Measurements from ENCODE around the gene ADGRD1.
"Not testable (repeated sequence)": the region's sequence is repeated elsewhere in the genome, so short reads cannot be mapped to it uniquely, and the experiment has no call there.

Gene ADGRD1

DNA sequence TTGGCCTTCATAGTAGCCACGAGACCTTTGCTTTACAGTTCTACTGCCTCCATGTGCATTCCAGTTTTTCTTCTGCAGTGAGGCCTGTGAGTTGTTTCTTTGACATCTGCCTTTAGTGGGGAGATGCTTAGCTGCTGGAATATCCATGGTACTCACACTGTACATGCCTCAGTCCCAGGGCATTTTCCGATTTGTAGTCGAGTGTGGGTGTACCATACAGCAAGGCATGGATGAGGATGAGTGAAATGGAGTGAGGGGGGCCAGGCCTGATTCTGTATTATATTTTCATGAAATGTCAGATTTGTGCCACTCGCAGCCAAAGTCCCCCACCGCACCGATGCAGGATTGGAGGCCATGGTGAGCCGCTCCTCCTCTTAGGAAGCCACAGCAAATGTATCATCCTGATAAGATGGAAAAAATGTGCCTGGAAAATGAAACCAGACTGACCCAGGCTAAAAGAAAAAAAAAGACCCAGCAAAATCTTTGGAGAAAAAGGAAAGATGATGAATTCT lies 173.0 kb downstream of the ADGRD1 start:
- DNase-seq: no peak

DNA sequence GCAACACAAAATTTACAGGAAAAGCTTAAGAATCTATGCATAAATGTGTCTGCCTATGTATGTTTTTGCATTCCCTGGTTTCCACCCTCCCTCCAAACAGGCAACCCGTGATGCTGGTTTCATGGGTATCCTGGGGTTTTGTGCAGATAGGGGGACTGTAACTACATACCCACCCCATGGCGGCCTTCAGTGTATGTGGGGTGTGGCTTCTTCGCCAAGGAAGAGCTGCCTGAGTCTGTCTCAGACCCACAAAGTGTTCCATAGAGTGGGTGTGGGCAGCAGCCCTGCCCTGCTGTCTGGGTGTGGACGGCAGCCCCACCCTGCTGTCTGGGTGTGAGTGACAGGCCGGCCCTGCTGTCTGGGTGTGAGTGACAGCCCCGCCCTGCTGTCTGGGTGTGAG lies 174.8 kb downstream of the ADGRD1 start:
- no peak for DNase-seq

DNA sequence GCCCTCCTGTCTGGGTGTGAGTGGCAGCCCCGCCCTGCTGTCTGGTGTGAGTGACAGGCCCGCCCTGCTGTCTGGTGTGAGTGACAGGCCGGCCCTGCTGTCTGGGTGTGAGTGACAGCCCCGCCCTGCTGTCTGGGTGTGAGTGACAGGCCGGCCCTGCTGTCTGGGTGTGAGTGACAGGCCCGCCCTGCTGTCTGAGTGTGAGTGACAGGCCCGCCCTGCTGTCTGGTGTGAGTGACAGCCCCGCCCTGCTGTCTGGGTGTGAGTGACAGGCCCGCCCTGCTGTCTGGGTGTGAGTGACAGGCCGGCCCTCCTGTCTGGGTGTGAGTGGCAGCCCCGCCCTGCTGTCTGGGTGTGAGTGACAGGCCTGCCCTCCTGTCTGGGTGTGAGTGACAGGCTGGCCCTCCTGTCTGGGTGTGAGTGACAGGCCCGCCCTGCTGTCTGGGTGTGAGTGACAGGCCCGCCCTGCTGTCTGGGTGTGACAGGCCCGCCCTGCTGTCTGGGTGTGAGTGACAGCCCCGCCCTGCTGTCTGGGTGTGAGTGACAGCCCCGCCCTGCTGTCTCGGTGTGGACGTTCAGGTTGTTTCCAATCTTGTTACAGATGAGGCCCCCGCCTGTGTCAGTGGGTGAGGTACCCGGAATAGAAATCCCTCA lies 175.4 kb downstream of the ADGRD1 start:
- DNase-seq: not testable (repeated sequence)

DNA sequence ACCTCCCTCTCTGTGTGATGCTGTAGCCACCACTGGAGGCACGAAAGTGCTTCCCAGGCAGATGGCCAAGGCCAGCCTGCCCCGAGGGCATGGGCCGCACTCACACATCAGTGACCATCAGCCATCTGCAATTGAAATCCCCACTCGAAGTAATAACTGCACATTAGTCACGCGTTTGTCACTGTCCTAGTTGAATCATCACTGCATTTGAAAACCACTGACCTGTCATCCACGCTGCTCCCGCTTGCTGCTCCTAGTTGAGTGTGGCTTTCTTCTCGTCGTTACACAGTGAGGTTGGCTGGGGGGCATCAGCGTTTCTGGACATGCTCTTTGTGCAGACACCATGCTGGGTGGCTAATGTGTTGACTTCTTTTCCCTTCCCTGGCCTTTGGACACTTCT lies 176.1 kb downstream of the ADGRD1 start:
- peak; percentile 60 for DNase-seq

DNA sequence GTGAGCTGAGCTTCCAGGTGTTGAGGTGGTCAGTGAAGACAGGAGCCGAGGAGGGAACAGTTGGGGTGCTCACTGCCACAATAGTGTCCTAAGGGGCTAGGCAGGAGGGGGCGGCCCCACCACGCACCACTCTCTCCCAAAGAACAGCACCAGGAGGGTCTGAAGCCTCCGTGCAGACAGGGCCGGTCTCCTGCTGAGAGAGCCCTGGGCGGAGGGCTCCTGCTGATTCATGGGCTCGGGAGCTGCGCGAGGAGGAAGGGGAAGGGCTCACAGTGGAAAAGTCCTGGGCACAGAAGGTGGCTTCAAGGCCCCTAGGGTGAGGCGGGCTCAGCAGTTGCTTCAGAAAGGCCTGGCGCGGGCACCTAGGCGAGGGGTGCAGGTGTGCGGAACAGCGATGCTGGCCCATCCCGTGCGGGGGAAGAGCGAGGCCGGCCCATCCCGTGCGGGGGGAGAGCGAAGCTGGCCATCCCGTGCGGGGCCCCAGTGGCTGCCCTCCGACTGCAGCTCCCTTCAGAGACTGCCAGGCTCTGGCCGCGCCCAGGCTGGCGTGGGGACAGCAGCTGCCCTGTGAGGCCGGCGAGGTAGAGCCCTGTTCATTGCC lies 176.7 kb downstream of the ADGRD1 start:
- DNase-seq: peak; percentile 54

DNA sequence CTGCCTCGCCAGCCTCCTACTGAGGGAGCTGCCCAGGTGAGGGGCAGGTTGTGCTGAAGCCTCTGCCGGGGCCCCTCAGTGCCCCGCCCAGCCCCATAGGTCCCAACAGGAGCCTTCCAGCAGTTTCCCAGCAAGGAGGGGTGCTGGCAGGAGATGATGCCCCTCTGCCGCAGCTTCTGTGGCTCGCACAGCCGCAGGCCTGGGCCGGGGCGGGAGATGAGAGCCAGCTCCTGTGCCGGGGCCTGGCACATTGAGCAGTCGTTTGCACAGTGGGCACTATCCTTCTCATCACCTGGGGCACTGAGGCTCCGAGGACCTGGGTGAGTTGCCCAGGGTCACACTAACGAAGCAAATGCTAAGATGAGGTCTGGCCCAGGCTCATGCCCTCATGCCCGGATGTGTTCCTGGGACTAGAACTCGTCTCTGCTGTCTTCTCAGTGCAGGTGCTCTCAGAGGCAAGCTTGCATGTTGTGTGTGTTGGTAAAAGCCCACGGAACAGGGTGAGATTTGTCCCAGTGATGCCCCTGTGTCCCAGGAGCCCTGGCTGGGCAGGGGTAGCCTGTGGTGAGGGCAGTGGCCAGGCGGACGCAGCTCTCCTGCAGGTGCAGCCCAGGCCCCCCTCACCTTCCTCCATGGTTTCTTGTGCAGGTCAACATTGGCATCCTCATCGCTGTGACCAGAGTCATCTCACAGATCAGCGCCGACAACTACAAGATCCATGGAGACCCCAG lies 177.5 kb downstream of the ADGRD1 start:
- no peak for DNase-seq

DNA sequence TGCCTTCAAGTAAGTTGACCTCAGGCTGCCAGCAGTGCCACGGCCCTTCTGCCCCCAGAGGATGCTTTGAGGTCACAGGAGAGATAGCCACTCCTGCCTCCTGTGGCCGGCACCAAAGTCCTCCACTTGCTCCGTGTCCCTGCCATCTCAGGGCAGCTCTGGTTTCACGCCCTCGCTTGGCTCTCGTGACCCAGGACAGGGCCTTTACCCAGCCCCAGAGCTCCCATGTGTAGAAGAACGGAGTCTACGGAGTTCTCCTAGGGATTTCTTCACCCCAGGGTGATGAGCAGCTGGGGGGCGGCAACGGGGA lies 178.1 kb downstream of the ADGRD1 start:
- DNase-seq: peak; percentile 53

DNA sequence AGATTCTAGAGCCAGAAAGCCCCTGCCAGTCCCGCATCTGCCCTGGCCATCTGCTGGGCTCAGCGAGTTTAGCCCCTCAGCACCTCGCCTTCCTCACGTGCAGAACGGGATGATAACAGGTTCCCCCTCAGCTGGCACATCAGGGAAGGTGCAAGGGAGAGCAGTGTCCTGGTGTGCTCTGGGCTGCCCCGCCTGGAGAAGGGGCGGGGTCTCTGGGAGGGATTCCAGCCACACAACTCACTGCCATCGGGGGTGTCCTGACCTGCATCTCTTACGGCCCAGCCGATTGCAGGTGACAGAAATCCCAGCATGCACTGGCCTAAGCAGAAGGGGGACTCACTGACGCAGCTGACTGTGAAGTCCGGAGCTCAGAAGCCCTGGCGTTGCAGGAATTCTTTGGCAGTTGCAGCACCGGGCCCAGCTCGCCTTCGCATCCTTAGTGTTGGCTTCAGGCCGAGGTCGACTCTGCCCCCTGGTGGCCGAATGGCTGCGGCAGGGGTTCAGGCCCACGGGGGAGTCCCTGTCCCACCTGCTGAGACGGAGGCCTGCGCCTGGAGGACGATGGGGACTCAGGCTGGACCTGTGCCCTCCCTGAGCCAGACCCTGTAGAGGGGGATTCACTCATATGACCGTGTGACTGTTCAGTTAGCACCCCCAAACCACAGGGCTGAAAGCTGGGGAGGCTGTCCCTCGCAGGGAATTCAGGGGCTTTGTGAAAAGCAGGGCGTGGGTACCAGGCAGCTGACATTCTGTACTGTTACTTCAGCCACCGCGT lies 178.6 kb downstream of the ADGRD1 start:
- DNase-seq: peak; percentile 95

DNA sequence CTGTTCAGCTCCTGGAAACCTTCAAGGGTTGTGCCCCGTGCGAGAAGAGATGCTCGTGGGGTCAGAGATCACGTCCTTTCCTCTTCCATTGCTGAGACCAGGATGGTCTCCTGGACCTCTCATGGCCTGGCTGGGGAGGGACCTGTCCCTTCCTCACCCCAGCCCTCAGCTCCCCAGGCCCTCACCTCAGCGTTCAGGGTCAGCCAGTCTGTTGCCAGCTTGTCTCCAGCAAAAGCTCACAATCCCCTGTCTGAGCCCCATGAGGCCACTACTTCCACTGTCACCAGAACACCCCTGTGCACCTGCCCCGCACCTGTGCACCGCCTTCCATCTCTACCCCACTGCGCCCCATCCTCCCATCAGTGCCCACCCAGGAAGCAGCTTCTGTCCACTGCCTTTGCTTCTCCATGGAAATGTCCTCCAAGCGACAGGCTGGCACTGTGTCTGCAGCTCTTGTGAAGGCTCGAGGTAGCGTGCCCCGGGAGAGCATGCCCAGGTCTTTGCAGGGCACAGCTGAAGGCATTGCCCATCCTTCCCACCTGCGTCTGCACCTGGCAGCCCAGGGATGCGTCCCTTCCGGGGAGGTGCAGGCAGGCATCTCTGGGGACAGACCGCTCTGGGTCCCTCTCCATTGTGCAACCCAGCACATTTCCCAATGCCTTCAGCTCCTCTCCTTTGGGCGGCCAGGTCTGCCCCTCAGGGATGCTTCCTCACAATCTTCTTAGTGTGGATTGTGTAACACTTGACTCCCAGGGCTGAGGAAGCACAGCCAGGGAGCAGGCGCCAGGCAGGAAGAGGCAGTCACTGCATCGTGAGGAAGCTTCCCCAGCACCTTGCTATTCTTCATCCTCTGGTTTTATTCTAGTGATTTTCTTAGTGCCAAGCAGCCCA lies 179.6 kb downstream of the ADGRD1 start:
- DNase-seq: peak; percentile 52

DNA sequence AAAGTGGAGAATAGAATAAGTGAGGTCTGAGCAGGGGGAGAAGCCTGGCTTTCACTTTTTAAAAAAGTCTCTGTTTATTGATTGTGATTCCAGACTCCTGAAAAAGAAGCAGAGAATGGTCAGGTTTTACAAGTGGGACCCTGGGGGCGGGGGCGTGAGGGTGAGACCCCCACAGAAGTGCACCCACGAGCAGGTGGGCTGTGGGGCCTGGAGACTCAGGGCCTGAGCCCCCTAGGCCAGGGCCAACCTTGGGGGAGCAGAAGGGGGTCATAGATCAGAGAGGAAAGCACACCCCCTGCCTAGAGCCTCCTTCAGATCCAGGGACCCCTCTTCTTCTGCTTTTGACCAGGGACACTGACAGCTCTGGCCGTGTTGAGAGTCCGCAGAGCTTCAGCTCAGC lies 180.3 kb downstream of the ADGRD1 start:
- DNase-seq: no peak

DNA sequence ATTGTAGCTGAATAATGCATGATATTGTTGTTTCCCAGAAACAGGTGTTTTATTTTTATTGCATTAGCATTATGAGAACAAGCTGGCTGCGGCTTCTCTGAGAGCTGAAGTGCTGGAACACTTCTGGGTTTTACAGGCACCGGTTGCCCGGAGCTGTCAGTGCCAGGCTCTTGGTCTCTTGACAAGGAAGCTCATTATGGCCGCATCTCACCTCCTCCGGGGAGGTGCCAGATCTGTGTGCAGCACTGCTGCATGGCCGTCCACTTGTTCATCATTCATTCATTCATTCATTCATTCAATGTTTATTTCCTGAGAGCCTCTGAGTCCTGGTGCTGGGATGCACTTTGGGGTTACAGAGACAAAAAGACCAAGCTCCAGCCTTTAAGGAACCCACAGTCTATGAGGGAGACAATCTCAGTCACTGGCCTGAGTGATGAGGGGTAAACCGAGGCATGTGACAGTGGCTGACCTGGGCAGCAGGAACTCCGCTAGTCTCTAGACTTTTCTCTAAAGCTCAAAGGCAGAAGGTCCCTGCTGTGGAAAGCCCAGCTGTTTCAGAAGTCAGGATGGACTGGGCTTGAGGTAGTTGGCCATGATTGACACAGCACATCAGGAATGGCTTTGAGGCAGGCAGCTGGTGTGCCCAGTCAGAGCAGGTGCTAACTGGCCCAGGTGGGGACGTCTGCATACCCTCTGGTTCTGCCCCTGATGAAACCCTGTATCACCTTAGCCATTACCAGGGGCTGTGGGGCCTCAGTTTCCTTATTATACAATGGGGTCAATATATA lies 181.0 kb downstream of the ADGRD1 start:
- DNase-seq: no peak

DNA sequence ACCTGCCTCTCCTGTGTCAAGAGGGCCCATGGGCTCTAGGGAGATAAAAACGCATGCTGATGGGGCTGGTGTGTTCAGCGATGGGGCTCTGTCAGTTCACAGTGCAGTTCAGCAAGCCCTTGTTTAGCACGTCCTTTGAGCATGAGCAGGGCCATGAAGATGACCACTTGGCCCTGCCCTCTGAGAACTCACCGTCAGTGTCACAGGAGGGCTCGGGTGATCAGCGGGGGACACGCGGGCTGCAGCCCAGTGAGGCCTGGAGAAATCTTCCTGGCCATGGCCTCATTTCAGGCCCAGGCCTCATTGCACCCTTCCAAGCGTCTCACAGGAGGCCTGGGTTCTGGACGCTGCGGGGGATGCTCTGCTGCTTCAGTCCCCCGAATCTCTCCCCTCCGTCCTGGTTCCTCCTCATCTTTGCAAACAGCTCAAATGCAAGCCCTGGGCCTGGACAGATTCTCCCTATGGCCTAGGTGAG lies 181.6 kb downstream of the ADGRD1 start:
- DNase-seq: peak; percentile 54

DNA sequence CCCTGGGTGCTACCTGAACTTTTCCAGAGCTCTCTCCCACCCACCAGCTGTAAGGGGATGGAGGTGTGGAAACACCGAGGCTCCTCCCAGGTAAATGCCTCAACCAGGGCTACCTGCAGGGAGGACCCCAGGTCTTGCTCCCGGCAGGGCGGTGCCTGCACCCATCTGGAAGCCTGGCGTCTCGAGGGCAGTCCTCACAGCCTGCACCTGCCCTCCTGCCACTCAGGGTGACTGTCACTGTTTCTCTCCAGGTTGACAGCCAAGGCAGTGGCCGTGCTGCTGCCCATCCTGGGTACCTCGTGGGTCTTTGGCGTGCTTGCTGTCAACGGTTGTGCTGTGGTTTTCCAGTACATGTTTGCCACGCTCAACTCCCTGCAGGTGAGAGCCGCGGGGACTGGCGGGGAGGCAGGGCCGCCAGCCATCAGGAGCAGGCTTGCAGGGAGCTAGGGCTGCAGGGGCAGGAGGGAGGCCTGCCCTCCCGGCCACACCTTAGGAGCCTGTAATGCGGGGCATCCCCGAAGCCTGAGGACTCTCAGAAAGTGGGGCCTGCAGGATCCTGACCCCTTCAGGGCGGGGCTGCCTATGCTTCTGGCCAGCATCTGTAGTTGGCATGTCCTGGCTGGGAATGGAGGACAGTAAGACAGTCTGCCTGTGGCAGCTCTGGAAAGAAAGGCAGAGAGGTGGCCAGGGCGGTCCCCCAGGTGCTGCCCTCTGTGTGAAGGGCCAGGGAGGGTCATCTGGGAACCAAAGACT lies 182.3 kb downstream of the ADGRD1 start:
- peak; percentile 50 for DNase-seq

DNA sequence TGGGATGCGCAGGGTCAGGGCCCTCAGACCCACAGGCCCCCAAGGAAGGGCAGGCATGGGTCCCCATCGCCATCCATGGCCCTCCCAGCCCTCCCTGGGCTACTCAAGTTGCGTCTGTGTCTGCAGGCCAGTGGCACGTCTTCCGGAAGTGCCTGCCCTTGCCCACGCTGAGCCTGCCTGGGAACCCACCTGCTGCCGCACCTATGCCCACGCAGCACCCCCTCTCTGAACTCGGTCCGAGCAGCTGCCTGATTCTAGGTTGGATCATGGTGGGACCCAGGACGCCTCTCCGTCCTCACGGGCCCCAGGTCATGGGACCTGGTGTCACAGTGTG lies 182.8 kb downstream of the ADGRD1 start:
- peak; percentile 49 for DNase-seq

DNA sequence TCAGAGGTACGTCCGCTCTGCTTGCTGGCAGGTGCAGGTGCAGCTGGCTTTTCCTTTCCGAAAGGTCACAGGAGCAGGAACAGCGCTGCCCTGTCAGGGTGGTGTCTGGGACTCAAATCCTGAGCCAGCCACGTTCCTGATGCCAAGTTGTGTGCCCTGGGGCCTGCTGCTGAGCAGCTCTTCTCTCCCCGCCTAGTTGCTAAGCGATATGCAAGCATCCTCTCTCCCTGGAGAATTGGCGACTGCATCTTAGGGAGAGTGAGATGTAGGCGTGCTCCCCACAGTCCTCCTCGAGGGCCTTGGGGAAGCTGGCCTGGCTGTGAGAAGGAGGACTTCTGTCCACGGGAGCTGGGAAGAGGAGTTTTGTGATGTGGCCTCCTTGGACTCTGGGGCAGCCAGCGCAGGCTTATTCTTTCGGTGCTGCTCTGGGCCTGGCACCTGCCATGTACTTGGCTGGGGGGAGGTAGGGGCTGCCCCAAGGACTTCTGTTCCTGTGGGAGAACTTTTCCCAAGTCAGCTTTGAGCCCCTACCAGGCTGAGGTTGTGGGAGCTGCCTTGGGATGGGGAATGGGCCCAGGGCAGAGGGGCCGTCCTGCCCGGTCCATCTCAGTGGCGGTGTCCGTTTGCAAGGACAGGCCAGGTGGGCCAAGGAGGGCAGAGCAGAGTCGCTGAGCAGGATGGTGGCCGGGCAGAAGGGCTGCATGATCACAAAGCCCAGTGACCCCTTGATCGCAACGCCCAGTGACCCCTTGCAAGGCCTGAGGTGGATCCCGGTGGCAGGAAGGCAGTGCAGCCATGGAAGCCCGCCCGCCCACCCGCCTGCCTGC lies 183.5 kb downstream of the ADGRD1 start:
- peak; percentile 53 for DNase-seq

DNA sequence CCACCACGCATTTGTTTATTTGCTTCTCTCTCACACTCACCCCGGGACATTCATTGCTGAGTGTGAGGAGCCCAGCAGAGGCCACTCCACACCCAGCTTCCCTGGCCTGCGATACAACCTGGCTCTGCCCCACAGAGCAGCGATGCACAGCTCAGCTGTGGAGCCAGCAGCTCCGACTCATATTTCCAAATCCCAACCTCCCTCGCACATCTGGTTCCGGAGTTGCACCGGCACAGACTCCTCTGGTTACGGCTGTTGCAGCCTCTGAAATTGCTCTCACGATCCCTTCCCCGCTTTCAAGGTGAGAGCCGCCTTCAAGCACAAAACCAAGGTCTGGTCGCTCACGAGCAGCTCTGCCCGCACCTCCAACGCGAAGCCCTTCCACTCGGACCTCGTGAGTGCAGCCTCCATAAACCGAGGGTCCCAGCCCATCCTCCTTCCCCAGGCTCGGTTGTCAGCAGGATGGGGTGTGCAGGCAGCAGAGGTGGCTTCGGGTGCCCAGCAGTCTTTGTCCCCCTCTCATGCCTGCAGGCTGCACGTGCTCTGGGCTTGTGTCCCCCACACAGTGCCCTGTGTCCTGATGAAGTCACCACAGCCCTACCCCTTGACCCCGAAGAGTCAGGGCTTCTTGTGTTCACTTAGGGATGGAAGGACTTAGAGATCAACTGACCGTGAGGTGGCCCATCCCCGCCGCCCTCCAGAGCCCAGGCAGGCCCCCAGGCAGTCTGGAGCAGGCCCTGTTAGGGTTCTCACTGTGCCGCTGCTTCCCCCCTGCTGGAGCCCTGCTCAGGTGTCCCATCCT lies 184.3 kb downstream of the ADGRD1 start:
- DNase-seq: peak; percentile 57

DNA sequence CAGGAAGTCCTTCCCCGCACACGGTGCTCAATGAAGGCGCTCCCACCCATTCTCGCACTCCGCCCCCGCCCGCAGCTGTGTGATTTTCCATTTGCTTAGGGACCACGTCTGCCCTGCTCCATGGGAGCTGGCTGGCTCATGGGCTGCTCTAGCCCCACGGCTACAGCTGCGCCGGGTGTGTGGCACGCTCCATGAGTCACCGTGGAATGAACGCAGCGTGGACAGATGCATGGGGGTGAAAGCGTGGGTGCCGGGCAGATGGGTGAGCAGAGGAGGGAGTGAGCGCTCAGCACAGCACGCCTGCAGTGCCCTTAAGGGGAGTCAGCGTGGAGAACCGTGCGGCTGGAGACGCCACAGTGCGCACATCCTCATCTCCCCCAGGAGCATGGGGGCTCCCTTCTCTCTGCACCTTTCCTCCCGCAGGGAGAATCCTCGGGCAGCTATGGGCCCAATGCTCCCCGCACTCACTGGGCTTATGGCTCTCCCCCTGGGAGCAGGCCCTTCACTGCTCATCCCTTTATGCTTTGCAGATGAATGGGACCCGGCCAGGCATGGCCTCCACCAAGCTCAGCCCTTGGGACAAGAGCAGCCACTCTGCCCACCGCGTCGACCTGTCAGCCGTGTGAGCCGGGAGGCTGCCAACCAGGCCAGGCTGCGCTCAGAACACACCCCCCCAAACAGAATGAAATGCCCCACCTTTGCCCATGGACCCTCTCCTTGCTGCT lies 185.1 kb downstream of the ADGRD1 start:
- peak; percentile 55 for DNase-seq

DNA sequence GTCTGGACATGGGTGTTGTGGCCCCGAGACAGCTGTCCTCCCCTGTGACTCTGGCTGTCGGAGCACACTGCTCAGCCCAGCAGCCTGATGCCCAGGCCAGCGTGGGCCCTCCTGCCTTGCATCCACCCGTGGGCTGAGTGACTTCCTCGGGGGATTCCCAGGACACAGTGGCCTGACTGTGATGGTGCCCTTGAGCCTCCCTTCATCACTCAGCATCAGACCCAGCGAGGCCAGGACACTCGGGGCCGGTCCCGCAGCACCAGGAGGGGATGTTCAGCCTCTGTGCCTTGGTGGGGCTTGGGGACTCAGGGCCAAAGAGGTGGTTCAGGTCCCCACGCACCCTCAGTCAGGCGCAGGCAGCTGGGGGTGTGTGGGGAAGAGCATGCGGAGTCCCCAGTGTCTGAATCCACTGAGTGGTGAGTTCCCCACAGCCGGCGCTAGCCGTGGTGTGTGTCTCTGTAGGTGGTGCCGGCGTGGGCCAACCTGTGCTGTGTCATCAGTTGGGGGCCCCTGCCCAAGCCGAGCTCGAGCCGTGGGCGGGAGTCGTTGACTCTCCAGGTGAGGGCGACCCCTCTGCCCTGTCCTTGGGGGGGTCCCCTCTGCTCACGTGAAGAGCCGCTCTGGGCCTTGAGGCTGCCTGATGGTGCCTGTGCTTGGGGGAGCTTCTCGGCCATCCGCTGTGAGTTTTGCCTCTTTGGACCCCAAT lies 185.8 kb downstream of the ADGRD1 start:
- peak; percentile 43 for DNase-seq

Data from islet precursor cell (in vitro differentiated cells).